Measurements from ENCODE around the gene LST1.
"Not testable (repeated sequence)": the region's sequence is repeated elsewhere in the genome, so short reads cannot be mapped to it uniquely, and the experiment has no call there.

LST1 gene

DNA sequence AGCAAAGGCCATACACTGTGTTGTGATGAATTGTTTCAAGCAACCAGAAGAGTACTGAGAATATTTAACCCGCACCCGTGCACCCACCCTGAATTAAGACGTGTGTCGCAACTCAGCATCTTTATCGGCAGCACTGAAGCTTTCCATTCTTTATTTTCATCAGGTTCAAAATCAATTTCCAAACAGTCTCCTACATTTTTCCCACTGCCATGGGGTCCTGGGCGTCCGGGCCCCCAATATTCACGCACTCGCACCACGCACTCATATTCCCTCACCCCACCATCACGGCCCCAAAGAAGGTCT is 5.7 kb upstream of the LST1 start:
- no peak for DNase-seq (ENCODE audit: low read depth in 1 of 2, low spot score in 1 of 2)

DNA sequence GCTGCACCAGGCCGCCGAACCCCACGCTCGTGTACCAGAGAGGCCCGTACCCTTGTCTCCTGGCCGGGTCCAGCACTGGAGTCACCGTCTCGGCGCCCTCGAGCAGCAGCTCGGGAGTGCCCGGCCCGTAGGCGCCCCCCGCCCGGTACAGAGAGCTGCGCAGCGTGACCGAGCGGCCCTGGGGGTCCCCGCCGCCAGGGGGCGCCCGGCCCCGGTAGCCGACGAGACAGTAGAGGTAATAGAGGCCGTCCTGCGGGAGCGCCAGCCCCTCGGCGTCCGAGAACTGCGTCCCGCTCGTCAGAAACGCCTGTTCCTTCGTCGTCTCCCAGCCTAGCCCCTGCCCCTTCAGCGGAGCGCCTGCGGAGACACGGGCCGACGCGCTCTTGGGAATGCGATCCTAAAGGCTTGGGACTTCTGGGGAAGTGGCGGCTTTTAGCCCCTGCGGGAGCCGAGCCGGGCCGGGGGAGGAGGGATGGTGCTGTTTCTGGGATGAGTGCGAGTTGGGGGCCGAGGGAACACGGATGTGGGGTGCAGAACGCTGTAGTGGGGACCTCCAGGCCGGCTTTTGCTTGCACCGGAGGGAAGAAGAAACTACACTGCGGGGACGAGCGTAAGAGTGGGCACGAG is 5.2 kb upstream of the LST1 start:
- peak; percentile 84 to 86 for DNase-seq (ENCODE audit: low read depth in 1 of 2, low spot score in 1 of 2)

DNA sequence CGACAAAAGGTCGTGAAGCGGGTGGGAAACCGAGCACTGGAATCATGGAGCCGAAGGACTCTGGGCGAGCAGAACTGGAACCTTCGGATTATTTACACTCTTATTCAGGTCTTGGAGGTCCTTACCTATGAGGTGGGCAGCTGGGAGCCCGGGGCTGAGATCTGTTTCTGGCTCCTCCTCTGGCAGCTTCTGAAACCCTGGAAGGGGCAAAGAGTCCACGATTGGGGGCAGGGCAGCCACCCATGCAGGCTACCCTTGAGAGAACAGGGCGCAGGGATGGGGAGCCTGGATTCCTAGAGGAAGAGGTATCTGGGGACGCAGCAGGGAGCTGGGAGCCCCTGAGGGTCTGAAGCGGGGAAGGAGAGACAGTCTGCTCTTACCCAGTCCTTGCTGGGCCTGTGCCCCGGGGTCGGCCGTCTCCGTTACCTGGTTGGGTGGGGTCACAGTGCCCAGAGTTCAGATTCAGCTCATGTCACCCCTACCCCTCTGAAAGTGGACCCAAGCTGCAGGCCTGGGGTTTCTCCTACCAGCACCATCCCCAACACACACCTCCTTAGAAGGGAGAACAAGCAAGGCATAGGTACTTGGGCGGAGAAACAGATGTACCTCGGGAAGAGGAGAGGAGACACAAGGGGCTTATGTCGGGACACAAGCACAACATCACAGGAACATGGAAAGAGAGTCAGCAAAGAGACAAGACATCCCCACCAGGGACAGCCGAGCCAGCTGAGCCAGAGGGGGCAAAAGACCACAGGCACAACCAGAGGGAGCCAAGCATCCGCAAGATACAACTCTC is 4.4 kb upstream of the LST1 start:
- DNase-seq (ENCODE audit: low read depth in 1 of 2, low spot score in 1 of 2), result no peak

DNA sequence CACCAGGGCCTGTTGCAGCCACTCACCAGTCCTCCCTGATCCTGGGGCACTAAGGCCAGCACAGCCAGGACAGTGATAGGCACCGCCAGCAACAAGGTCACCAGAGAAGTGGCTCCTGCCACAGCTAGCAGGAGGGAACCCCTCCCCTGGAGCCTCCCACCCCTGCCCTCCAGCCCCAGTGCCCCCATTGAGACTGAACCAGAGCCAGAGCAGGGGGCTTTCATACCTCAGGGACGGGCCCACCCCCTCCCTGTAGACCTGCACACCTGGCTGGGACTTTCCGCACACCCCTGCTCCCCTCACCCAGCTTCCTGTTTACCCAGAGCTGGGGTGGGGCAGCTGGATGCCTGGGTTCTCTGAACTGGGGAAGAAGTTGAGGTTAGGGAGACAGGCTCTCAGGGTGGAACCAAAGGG is 3.8 kb upstream of the LST1 start, which contains the start of gene LTB:
Gene LTB (minus strand): TSS at position 195 of the 414 bp plus-strand sequence. CDS start 7 bp downstream, at position 188.
- peak in 1 of 2 donors; percentile 46 for DNase-seq (ENCODE audit: low read depth in 1 of 2, low spot score in 1 of 2)

DNA sequence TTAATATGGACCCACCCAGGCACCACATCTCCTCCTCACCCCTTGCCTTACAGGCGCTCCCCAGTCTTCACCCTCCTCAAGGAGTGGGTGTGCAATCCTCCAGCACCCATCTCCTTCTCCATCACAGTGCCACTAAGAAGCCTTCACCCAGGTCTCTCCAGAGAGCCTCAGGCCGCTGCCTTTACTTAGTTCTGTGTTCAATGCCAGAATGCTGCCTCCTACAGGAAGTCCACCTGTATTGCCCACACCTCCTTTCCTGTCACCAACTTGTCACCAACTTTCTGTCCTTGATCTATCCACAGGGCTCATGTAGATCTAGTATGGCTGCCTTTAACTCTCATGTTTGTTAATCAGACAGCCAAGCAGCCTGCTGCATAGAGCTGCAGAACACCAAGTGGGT is 586 bp upstream of the LST1 start:
- no peak for DNase-seq (ENCODE audit: low read depth in 1 of 2, low spot score in 1 of 2)

DNA sequence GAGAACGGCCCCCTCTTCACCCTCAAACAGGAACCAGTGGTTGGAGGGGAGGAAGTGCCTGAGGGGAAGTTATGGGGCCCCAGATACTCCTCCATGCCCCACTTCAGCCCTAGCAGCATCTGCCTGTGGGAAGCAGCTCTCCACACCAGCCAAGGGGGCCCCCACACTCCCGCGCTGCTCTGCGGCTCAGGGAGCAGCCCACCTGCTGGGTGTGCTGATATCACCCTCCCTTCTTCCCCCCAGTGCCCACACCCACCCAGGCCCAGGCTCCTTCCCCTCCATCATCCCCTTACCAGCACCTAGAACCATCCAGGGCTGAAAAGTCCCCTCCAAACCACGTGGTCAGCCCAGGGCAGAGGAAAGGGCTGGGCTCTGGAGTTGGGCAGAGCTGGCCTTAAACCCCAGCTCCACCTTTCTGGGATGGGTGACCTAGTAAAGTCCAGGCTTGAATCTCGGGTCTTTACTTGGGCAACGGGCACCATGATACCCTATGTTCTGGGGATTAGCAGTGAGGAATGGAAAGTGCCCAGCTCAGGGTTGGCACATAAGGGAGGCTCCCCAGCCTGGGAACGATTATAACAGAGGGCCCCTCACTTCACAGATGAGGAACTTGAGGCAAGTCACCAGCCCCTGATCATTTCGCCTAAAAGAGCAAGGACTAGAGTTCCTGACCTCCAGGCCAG is 663 bp downstream of the LST1 start:
- DNase-seq (ENCODE audit: low read depth in 1 of 2, low spot score in 1 of 2), result no peak

DNA sequence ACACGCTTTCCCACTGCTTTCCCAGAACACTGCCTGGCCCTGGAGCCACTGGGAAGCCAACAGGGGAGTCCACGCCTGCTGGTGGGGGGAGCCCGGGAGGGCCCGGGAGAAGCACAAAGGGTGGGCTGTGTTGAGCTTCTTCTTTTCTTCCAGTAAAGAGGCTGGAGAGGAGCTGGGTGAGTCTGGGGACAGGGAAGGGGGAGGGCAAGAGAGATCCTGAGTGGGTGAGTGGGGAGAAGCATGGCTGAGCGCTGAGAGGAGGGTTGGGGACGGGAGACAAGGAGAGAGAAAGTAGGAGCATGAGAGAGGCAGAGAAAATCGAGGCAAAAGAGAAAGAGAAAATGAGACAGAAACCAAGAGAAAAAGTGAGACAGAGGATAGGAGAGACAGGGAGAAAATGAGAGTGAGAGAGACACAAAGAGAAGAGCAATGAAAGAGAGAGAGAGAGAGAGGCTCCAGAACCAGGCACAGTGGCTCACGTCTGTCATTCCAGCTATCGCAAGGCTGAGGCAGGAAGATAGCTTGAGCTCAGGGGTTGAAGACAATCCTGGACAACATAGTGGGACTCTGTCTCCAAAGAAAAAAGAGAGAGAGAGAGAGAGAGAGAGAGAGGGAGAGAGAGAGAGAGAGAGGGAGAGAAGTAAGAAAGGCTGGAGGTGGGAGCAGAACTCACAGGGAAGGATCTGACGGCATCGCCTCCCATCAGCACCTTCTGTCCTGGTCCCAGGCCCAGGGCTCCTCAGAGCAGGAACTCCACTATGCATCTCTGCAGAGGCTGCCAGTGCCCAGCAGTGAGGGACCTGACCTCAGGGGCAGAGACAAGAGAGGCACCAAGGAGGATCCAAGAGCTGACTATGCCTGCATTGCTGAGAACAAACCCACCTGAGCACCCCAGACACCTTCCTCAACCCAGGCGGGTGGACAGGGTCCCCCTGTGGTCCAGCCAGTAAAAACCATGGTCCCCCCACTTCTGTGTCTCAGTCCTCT is 2.0 kb downstream of the LST1 start:
- no peak for DNase-seq (ENCODE audit: low read depth in 1 of 2, low spot score in 1 of 2)

DNA sequence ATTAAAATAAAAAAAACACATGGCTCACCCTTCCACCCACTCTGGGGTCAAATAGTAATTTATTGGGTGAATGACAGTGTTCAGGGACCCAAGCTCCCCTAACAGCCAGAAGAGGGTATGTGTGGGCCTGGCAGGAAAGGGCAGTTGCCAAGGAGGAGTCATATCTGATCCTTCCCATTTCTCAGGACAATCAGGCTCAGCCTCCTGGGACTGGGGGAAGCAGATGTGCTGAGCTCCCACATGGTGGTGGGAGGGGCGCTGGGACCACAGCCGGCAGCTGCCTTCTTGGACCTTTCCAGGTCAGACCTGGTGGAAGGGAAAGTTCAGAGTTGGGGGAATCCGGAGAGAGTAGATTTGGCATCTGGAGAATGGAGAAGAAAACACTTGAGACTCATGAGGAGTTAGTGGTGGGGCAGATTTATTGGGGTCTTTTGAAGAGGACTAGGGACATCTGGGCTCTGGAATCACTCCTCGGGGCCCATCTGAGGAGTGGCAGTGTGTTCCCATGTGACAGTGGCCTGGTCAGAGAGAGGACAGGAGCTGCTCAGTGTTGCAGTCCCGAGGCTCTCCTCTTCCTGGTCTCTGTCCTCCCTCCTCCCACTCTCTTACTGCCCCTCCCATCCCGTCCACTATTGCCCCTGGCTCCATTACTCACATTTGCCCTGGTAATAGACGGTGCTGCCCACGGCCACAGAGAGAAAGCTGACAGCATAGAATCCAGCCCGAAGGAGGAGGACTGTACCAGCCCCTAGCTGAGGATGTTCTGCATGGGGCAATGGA is 3.0 kb downstream of the LST1 start:
- no peak for DNase-seq (ENCODE audit: low read depth in 1 of 2, low spot score in 1 of 2)

DNA sequence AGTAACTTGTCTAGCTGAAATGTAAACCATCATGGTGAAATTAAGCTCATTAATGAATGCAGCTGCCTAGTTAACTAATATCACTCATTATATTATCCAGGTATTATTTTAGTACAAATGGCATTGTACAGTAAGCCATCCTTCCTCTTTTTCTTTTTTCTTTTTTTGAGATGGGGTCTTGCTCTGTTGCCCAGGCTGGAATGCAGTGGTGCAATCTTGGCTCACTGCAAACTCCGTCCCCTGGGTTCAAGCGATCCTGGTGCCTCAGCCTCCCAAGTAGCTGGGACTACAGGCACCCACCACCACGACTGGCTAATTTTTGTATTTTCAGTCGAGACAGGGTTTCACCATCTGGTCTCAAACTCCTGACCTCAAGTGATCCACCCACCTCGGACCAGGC is 4.6 kb downstream of the LST1 start:
- not testable (repeated sequence) for DNase-seq (ENCODE audit: low read depth in 1 of 2, low spot score in 1 of 2)

DNA sequence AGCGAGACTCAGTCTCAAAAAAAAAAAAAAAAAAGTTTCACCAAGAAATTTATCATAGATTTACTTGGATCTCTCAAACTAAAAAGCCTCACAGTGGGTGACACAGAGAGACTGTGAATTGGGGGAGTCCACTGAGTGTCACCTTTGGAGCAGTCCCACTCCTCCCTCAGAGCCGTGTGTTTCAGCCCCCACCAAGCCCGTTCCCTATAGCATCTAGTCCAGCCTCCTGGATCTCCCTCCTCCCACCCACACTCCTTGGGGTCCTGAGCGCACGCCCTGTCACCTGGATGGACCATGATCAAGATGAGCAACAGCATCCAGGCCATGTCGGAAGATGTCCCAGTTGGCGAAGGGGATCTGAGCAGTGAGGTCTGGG is 6.3 kb downstream of the LST1 start:
- no peak for DNase-seq (ENCODE audit: low read depth in 1 of 2, low spot score in 1 of 2)

DNA sequence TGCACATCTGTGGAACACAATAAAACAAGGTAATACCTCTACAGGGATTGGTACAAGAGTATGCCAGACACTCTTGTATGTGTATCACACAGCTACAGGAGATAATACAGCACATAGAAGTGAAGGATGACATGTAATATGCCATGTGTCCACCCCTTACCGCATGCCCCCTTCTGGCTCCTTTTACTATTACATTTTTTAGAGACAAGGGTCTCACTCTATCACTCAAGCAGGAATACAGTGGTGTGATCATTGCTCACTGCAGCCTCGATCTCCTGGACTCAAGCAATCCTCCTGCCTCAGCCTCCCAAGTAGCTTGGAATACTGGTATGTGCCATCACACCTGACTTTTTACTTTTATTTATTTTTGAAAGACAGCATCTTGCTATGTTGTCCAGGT is 10.9 kb downstream of the LST1 start:
- no peak for DNase-seq (ENCODE audit: low read depth in 1 of 2, low spot score in 1 of 2)

DNA sequence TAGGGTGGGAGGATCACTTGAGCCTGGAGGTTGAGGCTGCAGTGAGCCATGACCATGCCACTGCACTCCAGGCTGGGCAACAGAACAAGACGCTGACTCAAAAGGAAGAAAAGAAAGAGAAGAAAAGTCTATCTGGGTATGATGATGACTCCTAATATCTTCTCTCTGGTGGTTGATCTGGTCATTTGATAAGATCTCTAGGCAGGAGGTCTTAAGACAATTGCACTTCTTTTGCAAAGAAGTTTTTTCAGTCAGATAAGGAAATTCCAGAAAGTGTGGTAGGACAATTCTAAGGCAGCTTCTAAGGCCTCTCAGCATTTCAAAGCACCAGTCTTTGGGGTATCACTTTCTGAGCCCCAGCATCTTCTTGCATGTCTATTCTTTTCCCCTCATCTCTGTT is 21.2 kb downstream of the LST1 start:
- DNase-seq (ENCODE audit: low read depth in 1 of 2, low spot score in 1 of 2), result no peak

DNA sequence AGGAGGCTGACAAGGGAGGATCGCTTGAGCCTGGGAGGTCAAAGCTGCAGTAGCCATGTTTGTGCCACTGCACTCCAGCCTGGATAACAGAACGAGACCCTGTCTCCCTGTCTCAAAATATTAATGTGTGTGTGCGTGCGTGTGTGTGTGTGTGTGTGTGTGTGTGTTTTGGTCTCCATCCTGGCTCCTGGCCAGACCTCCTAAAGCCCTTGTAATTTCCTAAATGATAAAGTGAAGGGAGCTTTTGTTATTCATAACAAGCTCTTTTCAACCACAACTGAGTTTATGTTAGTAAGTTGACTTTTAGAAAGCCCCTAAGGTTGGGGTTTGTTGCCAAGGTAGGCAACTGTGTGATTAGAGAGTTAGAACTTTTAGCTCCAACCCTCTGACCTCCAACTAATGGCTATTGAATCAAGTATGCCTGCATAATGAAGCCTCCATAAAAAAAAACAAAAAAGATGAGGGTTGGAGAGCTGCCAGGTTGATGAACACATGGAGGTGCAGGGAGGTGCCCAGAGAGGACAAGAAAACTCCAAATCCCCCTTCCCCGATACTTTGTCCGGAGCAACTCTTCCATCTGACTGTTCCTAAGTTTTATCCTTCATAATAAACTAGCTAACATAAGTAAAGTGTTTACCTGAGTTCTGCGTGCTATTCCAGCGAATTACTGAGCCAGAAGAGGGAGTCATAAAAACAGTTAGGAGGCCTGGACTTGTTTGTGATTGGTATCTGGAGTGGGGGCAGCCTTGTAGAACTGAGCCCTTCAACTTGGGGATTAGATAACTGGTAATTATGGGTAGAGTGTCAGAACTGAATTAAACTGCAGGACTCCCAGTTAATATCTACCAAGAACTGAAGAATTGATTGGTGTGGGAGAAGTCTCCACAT is 23.7 kb downstream of the LST1 start:
- no peak for DNase-seq (ENCODE audit: low read depth in 1 of 2, low spot score in 1 of 2)

DNA sequence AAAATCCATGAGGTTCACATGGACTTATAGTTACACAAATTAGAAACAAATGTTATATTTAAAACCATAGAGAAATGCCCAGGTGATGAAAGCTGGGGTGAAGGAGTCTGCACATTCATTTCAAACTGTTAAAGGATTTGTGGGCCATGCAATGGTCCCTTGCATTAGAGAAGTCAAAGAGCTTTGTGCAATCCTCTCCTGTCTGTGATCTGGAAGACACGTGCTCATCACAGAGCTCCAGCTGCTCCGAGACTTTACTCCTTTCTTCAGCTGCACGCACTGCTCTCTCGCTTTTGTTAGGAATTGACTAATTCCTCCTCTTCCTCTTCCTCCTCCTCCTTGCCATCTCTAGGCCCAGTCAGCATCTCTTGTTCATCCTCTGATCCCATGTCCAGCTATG is 24.9 kb downstream of the LST1 start:
- no peak for DNase-seq (ENCODE audit: low read depth in 1 of 2, low spot score in 1 of 2)

DNA sequence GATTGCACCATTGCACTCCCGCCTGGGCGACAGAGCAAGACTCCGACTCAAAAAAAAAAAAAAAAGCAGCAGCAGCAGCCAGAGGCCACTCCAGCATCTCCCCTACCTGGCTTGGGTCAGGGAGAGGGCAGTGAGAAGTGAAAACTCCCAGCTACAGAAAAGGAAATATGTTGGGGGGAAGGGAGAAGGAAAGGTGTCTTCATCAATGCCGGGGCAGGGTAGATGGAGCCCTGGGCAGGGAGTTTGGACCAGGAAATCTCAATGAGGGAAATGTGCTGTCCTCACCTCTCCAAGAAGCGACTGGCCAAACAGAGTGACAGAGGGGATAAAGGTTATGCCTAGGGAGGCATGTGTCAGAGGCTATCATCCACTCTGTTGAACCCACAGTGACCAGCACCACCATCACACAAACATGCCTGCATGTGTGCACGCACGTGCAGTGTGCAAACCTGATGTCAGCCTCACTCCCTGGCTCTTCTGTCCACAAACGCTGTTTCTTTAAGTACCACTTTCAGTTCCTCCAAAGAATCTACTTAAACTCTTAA is 28.1 kb downstream of the LST1 start:
- no peak for DNase-seq (ENCODE audit: low read depth in 1 of 2, low spot score in 1 of 2)

DNA sequence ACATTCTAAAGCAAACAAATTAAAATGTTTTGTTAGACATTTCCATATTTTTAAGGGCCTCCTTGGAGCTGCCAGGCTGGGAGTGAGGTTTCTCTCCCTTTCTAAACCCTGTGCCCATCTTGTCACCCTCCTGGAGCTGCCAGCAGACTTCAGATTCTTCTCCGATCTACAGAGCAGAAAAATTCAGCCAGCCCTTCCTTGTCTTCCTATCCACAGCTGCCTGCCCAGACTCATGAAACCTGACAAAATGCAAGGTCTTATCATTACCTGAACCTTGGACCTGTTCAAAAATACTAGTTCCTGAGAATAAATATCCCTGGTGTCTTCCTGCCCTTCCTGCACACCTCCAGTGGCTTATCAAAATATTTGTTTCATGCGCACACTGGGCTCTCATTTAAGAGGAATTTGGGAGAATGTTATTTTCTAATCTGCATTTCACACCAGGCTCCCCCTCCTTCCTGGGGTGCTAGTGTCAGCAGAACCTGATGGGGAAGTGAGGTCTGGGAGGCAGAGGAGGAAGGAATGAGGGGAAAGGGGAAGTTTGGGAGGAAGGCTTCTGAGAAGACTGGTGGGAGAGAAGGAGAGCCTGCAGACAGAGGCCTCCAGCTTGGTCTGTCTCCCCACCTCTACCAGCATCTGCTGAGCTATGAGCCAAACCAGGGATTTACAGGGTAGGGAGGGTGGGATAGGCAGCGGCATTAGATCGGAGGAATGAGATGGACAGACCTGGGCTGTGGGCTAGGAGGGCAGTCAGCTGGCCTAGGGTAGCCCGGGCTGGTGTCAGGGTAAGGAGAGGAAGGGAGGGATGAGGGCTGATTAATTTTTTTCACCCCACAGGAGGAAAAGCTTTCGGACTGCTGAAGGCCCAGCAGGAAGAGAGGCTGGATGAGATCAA is 28.9 kb downstream of the LST1 start, which contains the start of gene AIF1:
Gene AIF1 (plus strand): TSS at position 551 of the 895 bp plus-strand sequence. CDS start 96 bp downstream, at position 647.
- DNase-seq (ENCODE audit: low read depth in 1 of 2, low spot score in 1 of 2), result no peak

DNA sequence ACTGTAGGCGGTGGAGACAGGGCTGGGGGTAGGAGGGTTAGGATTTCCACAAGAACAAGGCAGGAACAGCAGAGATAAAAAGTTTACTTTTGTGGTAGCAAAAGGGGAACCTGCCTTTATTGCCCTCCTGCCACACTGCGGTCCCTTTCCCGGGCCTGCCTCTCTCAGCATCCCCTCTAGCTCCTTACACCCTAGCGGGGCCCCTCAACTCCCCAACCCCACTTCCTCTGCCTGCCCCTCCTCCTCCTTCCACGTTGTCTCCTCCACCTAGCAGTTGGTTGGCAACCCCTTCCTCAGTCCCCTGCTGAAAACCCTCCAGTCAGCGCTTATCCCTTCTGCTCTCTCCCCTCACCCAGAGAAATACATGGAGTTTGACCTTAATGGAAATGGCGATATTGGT is 29.7 kb downstream of the LST1 start:
- no peak for DNase-seq (ENCODE audit: low read depth in 1 of 2, low spot score in 1 of 2)

DNA sequence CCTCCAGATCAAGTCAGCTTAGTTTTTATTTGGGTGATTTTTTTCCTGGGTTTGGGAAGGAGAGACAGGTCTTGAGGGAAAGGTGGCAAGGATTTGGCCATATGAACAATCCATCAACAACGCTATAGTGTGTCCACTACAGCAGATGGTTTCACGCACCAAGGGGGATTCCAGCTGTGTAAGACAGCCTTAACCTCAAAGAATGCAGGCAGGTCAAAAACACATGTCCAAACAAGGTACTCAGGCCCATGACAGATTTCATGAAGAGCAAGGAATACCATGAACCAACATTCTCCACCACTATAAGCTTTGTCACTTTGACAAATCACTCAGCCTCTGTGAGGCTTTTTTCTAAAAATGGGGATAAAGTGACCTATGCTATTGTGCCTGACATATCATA is 30.9 kb downstream of the LST1 start:
- DNase-seq (ENCODE audit: low read depth in 1 of 2, low spot score in 1 of 2), result no peak
